HG02852 (cell line): ENCODE measurements around the gene EML4.
A peak's percentile ranks its signal among the peaks of the same experiment; 100 is the strongest.

Experiments
- ATAC-seq: cut with Tn5 transposase; IDR thresholded peaks from one replicate; pipeline ENCODE4 v1.9.1; 2021; ENCODE audit warnings: mild to moderate bottlenecking, moderate library complexity; ENCODE audit not compliant: unreplicated experiment

Gene EML4

DNA sequence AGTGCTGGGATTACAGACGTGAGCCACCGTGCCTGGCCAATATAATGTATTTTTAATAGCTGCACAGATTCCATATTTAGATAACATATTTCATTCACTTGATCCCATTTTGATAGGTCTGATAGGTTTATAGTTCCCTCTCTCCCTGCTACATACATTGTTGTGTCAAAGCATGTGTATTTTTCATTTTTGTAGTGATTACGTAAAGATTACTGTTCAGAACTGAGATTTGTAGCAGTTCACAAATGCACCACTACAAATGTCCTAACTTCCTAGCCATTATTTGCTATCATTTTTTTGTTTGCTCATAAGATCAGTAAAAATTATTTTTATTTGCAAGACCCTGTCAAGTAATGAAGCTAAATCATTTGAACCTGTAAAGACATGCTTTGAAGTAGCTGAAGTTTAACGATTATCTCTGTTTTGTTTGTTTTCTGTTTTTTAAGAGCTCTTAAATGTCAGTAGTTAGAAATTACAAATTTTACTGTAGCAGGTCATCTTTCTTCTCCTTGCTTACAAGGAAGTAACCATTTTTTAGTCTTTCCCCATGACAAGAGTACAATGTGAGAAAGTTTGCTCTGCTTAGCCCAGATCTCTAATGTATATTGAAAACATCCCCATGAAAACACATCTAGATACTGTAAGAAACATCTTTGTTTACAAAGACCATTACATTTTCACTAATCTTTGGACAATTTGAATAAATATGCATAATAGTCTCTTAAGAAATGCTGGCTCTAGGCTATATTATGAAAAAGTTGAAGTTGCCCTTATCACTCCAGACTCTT is 54.1 kb downstream of the EML4 start:
- ATAC-seq, result no peak

DNA sequence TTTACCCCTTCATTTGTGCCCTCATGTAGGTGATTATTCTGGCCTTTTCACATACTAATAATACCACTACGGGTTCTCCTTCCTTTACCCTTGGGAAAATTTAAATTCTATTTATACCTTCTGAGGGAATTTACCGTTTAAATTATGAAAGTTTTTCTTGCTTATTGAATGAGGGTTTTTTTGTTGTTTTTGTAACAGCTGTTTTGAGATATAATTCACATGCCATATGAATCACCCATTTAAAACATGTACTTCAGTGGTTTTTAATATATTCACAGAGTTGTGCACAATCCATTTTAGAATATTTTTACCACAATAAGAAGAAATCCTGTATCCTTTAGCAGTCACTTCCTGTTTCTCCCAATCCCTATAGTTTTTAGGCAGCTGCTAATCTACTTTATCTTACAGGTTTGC is 54.7 kb downstream of the EML4 start:
- ATAC-seq, result no peak

DNA sequence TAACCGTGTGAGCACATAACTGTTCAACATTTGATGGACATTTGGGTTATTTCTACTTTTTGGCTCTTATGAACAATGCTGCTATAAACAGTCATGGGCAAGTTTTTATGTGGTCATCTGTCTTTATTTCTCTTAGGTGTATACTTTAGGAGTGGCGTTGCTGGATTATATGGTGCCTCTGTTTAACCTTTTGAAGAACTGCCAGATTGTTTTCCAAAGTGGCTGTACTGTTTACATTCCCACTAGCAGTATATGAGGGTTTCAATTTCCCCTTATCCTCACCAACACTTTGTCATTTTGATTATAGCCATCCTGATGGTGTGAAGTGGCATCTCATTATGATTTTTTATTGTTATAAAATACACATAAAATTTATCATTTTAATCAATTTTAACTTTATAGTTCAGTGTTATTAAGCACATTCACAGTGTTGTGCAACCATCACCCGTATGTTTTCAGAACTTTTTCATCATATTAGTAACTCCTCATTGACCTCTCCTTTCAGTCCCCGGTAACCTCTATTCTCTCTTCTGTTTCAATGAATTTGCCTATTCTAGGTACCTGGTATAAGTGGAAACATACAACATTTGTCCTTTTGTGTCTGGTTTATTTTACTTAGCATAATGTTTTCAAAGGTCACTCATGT is 55.4 kb downstream of the EML4 start:
- no peak for ATAC-seq

DNA sequence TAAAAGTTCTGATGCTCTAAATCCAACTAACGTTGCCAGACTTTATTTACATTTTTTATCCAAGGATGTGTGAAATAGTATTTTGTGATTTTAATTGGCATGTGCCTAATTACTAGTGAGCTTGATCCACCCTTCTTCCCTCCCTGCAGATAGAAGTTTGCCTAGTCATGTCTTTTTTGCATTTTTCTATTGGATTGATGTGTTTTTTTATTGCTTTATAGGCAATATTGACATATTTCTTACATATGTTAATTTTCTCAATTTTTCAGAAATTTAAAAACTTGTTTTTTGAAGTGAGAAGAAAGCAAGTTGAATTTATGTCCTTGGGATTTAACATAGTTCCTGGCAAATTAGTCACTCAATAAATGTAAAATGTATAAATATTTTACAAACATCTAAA is 56.4 kb downstream of the EML4 start:
- ATAC-seq, result no peak

DNA sequence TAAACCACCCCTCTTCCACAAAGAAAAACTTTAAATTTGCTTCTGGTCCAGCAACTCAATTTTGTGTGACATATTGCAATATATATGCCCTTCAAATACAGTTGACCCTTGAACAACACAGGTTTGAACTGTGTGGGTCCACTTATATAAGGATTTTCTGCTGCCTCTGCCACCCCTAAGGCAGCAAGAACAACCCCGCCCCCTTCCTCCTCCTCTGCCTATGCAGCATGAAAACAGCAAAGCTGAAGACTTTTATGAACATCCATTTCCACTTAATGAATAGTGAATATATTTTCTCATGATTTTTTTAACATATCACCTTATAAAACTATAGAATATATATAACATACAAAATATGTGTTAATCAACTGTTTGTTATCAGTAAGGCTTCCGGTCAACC is 58.3 kb downstream of the EML4 start:
- no peak for ATAC-seq

DNA sequence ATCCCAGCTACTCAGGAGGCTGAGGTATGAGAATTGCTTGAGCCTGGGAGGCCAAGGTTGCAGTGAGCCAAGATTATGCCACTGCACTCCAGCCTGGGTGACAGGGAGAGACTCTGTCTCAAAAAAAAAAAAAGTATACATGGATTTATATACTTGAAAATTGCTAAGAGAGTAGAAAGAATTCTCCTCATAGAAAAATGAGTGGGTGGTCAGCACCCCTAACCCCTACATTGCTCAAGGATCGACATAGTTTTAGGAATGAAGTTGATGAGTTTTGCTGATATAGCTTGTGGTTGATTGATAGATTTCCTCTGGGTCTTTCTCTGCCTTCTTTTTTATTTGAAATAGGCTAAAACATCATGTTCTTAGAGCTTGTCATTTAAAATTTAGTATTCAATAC is 58.9 kb downstream of the EML4 start:
- no peak for ATAC-seq

DNA sequence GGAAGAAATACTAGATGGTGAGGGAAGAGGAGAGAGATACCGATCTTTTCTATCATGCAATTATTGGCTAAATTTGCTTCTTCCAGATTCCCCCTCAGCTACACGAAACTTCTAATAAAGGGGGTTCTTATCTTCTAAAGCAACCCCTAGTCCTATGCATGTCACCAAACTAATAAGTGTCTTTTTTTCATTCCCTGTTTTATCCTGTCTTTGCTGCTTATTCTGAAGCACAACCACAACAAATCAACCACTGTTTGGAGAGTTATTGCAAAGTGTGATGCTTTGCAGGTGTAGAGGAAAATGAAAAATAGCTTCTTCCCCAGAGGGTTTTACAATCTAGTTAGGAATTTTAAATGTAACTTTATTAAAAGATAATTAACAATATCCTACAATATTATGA is 60.8 kb downstream of the EML4 start:
- no peak for ATAC-seq

DNA sequence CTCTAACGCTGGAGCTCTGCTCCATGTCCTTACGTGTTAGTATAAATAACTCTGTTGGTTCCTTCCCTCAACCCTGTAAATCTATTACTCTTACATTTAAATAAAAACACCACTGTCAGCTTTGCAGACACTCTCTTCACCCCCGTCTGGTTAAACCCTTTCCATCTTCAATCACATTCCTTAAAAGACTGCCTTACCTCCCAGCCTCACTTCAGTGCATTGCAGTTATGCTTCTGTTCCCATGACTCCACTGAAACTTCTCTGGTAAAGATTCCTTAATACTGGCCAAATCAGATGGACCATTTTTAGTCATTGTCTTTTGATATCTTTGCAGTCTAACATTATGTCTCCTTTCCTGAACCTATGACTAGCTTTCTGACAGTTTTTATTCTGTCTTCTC is 61.7 kb downstream of the EML4 start:
- ATAC-seq, result no peak

DNA sequence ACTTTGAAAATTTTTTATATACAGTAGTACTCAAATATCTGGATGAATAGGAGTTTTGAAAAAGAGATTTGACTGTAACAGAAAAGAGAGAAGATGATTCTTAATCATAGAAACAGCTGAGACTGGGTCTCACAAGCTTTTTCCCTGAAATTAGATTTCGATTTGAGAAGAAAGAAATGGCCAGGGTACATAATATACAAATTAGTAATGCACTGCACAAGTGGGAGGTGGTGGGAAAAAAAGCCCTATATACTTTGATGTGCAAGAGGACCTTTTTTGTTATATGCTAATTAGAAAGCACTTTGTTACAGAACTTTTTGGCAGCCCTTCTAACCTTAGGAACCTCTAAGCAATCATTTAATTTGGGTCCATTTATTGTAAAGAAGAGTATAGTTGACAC is 62.9 kb downstream of the EML4 start:
- no peak for ATAC-seq

DNA sequence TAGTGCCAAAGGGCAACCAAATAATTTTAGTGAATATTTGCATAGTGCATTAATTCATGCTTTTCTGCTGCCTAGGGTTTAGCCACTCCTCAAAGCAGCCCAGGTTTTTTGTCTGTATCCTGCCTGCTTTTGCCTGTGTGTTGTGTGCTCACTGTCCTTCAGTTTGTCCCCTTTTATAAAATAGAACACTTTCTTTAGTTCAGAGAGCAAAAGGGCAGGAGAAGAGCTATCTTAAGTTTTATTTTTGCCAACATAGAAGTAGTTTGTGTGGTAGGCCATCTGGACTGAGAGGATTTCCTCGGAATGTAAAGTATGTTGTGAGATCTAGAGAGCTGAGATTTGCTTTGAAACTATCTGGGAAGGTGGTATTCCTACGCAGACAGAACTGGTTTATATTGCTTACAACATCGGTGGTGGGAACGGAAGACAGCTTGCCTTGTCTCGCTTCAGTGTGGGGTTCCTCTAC is 64.9 kb downstream of the EML4 start:
- no peak for ATAC-seq

DNA sequence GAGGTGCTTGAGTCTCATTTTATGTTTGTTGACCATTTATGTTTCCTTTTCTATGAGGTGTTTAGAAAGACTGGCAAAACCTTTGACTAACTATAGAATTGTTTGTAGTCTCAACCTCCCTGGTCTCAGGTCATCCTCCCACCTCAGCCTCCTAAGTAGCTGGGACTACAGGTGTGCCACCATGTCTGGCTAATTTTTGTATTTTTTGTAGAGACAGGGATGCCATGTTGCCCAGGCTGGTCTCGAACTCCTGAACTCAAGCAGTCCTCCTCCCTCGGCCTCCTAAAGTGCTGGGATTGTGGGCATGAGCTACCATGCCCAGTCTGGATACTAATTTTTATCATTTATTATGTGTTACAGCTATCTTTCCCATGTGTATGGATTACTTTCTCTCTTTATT is 67.8 kb downstream of the EML4 start:
- ATAC-seq, result no peak

DNA sequence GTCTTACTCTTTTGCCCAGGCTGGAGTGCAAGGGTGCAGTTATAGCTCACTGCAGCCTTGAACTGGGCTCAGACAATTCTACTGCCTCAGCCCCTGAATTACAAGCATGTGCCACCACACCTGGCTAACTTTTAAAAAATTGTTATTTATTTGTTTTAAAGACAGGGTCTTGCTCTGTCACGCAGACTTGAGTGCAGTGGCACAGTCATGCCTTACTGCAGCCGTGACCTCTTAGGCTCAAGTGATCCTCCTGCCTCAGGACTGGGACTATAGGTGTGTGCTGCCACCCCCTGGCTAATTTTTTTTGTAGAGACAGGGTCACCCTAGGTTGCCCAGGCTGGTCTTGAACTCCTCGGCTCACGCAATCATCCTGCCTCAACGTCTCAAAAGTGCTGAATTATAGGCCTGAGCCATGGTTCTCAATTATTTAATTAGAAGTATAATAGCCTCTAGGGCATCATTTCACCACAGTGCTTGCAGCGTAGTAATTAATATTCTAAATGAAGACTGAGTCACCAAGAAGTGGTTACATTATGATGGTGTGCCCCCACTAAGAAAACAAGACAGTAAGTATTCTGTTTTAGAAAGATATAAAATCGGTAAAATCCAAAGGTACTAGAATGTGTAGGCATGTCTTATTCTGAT is 69.6 kb downstream of the EML4 start:
- peak; percentile 92 for ATAC-seq

DNA sequence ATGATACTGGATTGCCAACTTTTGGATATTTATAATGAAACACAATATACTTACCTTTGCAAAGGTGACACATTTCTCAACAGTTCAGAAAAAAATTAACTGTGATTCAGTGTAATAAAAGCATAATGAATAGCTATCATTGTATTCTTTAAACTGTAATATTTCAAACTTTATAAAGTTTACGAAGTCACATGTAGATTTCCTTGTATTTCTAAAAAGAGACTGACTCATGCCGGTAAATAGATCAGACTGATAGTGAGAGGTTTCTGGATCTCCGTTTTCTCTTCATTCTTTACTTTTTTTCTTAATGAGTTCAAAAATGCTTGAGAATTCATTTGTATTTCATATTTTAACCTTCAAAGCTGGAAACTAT is 70.1 kb downstream of the EML4 start:
- no peak for ATAC-seq

DNA sequence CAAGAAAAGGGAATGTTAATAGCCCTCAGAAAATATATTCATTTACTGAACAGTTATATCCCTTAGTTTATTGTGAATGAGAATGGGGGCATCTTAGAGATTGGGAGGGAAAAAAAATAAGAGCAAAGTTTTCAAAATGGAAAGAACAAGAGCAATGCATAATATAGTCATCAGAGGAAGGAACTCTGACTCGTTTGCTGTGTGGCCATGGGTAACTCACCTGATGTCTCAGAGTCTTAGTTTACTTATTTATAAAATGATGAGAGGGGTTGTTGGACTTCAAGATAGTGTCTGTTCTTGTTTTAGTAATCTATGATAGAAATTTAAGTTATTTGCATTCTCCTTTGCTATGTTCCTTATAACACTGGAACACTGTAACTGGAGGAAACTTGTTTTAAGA is 70.7 kb downstream of the EML4 start:
- no peak for ATAC-seq

DNA sequence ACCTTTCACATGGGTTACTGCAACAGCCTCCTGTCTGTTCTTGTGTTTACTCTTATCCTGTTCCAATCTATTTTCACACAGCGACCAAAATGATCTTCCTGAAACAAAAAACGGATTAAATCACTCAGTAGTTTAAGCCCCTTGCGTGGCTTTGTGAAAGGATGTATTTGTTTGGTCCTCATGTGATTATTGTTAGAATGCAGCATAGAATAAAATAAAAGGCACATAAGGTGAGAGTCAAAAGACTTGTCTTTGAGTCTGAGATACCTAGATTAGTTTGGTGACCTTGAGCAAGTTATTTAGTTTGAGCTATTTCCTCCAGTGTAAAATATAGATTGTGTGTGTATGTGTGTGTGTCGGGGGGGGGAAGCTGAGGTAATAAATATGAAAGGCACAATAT is 72.4 kb downstream of the EML4 start:
- ATAC-seq, result no peak

DNA sequence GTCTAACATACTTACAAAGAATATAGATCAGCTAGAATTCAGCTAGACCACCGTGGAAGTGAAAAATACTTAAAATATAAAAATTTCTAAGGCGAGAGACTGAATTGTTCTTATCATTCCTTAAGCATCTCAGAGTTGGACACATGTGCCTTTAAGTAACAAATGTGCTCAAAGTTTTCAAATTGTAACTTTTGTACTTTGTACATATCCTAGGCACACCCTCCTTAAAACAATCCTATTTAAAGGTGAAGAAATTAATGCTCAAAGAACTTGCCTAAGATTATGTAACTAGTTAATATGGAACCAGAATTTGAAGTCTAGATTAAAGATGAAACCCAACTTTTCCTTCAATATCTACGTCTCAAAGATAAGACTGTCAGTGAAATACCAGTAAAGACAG is 74.1 kb downstream of the EML4 start:
- ATAC-seq, result no peak

DNA sequence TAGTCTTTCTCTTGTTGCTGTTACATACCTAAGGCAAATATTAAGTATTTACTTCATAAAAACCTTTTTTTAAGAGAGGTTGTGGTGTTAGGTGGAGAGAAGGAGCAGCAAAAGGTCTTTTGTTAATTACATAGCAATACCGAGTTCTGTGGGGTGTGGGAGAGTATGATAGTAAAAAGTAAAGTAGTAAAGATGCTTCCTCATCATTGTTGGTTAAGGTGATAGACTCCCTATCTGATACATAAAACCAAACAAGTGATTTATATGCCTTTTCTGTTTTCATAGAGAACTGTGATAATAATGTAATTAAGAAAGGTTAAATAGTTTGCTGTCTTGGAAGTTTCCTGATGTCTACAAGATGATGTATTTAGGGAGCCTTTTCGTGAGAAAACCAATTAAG is 75.4 kb downstream of the EML4 start:
- ATAC-seq, result no peak

DNA sequence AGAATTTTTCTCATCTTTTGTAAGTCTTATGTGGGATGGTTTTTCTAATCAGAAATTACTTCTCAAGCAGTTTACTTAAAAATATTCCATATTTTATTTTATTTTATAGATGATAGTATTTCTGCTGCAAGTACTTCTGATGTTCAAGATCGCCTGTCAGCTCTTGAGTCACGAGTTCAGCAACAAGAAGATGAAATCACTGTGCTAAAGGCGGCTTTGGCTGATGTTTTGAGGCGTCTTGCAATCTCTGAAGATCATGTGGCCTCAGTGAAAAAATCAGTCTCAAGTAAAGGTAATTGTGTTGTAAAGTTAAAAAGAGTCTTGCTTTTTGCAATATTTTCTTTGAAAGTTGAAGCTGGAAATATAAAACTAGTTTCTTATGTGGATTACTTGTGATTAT is 76.2 kb downstream of the EML4 start:
- no peak for ATAC-seq

DNA sequence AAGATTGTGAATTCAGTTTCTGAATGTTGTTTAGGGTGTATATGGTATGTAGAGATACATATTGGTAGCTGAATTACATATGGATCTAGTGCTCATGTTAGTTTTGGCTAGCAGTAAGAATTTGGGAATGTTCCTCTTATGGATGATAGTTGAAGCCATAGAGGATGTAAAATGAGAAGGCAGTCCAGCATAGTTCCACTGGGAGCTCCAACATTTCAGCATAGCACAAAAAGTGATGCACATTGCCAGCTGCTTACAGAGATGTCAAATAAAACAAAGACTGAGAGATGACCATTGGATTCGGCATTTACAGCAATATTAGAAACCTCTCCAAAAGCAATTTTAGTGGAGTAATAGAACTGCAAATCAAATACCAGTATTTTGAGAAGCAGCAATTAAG is 77.4 kb downstream of the EML4 start:
- ATAC-seq, result no peak

DNA sequence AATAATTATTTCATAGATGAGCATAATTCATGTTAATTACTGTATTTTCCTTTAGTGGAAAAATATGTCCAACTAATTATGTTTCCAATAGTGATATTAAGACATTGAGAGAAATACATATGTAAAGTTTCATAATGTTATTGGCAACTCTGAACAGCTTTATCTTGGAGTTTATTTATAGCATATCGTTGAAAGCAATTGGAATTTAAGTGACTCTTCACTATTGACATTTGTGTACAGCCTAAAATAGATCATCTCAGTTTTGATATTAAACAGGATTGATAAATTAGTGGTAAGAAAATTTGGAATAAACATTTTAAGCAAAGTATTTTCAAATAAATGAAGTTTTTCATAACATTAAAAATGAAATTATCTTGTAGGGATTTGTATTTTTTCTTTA is 79.7 kb downstream of the EML4 start:
- ATAC-seq, result no peak

DNA sequence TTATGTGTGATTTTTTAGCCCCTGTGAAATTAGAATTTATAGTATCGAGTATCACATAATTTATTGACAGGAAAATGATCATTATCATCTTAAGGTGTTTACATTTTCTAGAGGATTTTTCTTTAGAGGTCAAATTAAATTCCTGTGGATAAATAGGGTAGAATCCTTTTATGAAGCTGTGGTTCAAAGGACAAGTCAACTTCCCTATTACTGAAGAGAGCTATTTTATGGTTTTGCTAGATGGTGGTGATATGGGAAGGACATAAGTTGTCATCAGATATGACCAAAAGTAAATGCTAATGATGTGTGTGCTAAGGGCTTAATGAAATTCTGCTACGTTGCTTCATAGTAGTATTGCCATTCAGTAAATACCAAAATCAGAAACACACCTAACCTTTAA is 80.1 kb downstream of the EML4 start:
- no peak for ATAC-seq

DNA sequence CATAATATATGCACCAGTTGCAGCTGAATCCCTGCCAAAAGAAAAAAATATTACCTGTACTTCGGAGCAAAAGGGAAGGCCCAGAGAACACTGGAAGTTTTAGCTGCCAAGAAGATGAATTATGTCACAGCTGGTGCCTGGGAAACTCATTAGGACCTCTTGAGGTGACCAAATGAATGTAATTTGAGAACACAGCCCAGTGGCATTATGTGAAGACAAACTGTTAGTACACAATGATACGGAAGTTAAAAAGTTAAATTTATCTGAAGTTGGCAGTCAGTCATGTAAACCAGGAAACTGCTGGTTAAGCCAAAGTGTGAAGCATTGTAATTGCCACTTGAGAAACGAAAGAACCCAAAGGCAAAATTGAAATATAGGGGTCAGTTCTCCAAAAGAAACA is 80.7 kb downstream of the EML4 start:
- ATAC-seq, result no peak
